HL-60 (cell line): ENCODE measurements around the gene CACNA2D3.

ENCODE experiments used
- CTCF ChIP-seq: IDR thresholded peaks from one replicate; pipeline ENCODE4 v1.5.1; 2011; ENCODE audit warnings: low read length, control low read depth, inconsistent platforms; ENCODE audit not compliant: insufficient read depth
- SPI1 ChIP-seq: IDR thresholded peaks from 2 replicates; pipeline ENCODE4 v1.6.1; 2012; ENCODE audit warnings: low read depth, mild to moderate bottlenecking, borderline replicate concordance

- TF ChIP-seq CTCF (no peak), SPI1 (no peak)
Measured at GRCh38 chr3:54836871-54837270, 714.5 kb downstream of the CACNA2D3 start.
